AG10803 (cell line): Measurements from ENCODE around the gene FGD4.
"Not testable (repeated sequence)": the region's sequence is repeated elsewhere in the genome, so short reads cannot be mapped to it uniquely, and the experiment has no call there.

Experiments
- DNase-seq: peaks from one replicate; pipeline ENCODE4 v3.0.0; 2010; ENCODE audit warnings: low read depth
- H3K4me3 ChIP-seq: 2 replicates; pipeline ENCODE4 v1.5.1; 2011; ENCODE audit warnings: mild to moderate bottlenecking, low read length, control low read depth
- CTCF ChIP-seq: conservative IDR thresholded peaks from 2 replicates; pipeline ENCODE4 v1.5.1; 2011; ENCODE audit warnings: mild to moderate bottlenecking, low read length, control low read depth, inconsistent platforms

FGD4 gene

GRCh38 chr12:32516230-32516629, 116.9 kb downstream of the FGD4 start:
- no peak for TF ChIP-seq CTCF
- no peak overlapping the region for H3K4me3 ChIP-seq
- no peak for DNase-seq

DNA sequence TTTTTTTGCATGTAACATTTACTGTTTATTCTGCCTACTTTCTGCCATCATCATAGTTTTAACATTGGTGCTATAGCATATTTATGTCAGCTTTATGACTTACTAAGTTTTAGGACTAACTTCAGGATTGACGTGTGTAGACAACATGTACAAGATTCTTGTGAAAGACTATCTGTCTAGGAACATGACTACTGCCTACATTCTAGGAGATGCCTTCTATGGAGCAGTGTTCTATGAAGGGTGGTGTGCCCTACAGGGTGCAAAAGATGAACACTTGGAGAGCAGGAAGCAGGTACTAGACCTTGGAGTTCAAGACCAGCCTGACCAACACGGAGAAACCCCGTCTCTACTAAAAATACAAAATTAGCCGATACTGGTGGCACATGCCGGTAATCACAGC, 118.6 kb downstream of the FGD4 start:
- H3K4me3 ChIP-seq, result no peak overlapping the region
- no peak for TF ChIP-seq CTCF
- no peak for DNase-seq

DNA sequence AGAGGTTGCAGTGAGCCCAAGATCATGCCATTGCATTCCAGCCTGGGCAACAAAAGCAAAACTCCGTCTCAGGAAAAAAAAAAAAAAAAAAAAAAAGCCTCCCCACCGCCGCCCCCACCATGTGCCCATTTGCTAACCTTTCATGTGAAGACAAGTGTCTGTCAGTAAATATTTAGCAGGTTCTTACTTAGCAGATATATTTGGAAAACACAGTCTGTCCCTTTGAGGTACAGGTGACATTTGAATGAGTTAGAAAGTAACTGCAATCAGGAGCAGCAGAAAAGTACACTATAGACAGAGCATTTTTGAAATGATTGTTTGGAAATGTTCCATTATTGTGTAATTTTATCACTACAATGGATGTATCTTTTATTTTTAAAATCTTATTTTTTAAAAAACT, 119.7 kb downstream of the FGD4 start:
- TF ChIP-seq CTCF, result no peak
- no peak overlapping the region for H3K4me3 ChIP-seq
- DNase-seq, result no peak

DNA sequence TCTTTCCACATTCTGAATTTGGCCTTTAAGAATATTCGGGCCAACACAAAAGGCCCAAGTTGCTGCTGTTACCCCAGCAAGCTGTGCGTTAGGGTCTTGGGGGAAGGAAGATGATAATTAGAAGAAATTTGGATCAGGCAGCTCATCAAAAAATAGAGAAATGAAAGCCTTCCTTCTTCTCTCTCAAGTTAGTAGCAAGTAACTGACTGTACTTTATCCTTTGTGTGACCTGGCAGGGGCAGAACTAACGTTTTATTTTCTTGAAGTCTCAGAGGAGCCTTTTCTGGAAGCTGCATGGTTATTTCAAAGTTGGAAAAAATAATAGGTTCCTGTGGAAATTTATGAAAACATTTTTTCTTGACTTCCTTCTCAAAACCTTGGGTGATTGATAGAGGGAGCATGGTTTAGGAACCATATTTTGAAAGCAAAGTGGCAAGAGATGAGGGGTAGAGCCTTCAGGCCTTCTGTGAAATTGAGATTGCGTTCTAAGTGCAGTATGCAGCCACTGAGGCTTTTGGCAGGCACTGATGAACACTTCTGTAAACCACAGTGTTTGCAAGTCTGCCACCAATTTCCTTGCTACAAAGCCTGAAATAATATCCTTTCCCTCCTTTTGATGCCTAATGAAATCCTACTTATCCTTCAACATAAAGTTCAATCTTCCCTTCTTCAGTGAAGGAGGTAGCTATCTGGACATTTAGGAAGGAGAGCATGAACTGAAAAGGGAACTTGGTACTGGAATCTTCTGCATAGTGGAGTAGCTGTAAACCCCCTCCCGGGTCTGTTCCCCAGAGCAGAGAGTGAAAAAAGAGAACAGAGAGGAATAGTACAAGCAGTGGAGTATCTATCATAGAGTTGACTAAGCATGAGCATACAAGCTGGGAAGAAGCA, 123.2 kb downstream of the FGD4 start:
- no peak for TF ChIP-seq CTCF
- H3K4me3 ChIP-seq, result no peak overlapping the region
- no peak for DNase-seq

DNA sequence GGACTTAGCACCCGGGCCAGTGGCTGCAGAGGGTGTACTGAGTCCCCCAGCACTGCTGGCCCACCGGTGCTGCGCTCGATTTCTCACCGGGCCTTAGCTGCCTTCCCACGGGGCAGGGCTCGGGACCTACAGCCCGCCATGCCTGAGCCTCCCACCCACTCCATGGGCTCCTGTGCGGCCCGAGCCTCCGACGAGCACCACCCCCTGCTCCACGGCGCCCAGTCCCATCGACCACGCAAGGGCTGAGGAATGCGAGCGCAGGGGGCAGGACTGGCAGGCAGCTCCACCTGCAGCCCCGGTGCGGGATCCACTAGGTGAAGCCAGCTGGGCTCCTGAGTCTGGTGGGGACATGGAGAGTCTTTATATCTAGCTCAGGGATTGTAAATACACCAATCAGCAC, 126.4 kb downstream of the FGD4 start:
- H3K4me3 ChIP-seq, DNase-seq: not testable (repeated sequence)

DNA sequence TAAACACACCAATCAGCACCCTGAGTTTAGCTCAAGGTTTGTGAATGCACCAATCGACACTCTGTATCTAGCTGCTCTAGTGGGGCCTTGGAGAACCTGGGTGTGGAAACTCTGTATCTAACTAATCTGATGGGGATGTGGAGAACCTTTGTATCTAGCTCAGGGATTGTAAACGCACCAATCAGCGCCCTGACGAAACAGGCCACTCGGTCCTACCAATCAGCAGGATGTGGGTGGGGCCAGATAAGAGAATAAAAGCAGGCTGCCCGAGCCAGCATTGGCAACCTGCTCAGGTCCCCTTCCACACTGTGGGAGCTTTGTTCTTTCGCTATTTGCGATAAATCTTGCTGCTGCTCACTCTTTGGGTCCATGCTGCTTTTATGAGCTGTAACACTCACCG, 127.0 kb downstream of the FGD4 start:
- not testable (repeated sequence) for H3K4me3 ChIP-seq, DNase-seq

DNA sequence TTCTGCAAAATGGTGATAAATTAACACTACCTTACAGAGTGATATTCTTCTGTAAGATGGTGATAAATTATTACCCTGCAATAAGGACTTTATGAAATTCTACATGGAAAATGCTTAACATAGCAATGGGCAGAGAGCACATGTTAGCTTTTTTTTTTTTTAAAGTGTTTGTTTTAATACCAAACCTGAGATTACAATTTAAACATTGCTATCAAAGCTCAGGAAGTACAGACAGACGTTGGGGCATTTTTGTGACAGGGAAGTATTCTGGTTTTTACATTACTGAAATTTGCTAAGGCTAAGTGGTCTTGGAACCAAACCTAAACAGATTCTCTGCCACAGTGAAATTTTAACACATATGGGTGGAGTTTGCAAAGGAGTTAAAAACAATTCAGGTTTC, 133.1 kb downstream of the FGD4 start:
- H3K4me3 ChIP-seq, result no peak overlapping the region
- no peak for TF ChIP-seq CTCF
- no peak for DNase-seq

DNA sequence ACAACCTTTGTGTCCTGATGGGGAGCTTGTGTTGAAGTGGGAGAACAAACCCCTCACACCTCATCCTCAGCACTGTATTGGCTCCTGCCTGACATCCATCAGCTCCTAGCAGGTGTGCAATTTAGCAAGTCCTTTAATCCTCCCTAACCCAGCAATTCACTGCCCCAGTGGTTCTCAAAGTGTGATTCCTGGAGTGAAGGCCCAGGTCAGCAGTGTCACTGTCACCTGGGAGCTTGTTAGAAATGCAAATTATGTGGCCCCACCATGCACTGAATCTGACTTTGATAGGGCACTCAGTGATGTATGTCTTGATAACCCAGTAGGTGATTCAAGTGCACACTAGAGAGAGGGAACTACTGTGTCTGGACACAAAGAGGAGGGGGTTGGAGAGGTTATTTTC, 133.6 kb downstream of the FGD4 start:
- H3K4me3 ChIP-seq, result no peak overlapping the region
- no peak for DNase-seq
- no peak for TF ChIP-seq CTCF

DNA sequence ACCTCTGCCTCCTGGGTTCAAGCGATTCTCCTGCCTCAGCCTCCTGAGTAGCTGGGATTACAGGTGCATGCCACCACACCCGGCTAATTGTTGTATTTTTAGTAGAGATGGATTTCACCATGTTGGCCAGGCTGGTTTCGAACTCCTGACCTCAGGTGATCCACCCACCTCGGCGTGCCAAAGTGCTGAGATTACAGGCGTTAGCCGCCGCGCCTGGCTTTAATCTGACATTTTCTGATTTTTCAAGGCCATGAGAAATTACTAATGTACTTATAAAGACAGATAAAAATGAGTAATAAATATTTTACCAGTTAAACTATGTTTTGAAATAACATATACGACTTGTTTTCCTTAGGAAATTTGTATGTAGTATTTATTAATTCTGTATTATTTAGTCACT, 134.1 kb downstream of the FGD4 start:
- not testable (repeated sequence) for H3K4me3 ChIP-seq, DNase-seq
